Activated B cell treated with CpG ODN at 0.5 μM for 24 hours (primary cell): Measurements from ENCODE around the gene KLLN. TPM values are rescaled to one million over a fixed set of nuclear protein-coding genes. Genes with fewer than 3 reads are reported as not detected.

Source experiments
- ATAC-seq: fragments of 200-7000 bp; cut with Tn5 transposase; one replicate; pipeline ENCODE4 v1.10.0; 2021; ENCODE audit warnings: low read depth, mild to moderate bottlenecking, moderate library complexity
- CTCF ChIA-PET: fragments of 350-600 bp; sonication (Branson Sonifier 250); formaldehyde crosslinking; loops from one replicate; lab custom pipeline; 2021; ENCODE audit warnings: antibody characterized with exemption; lab: Charles Lee
- POLR2A ChIA-PET: fragments of 350-600 bp; sonication (Branson Sonifier 250); formaldehyde crosslinking; loops from one replicate; lab custom pipeline; 2021; ENCODE audit warnings: antibody characterized with exemption; lab: Charles Lee
- DNase-seq: peaks from one replicate; pipeline ENCODE4 v3.0.0; 2022
- H3K27ac Mint-ChIP-seq: one replicate; pipeline ENCODE4 v1.8.0; 2020; ENCODE audit warnings: mixed read lengths
- H3K27me3 Mint-ChIP-seq: one replicate; pipeline ENCODE4 v1.8.0; 2021; ENCODE audit warnings: mixed read lengths
- H3K36me3 Mint-ChIP-seq: one replicate; pipeline ENCODE4 v1.8.0; 2021; ENCODE audit warnings: low read depth, mixed read lengths
- H3K4me1 Mint-ChIP-seq: one replicate; pipeline ENCODE4 v1.8.0; 2021; ENCODE audit warnings: mixed read lengths
- H3K4me3 Mint-ChIP-seq: one replicate; pipeline ENCODE4 v1.8.0; 2020; ENCODE audit warnings: mild to moderate bottlenecking, mixed read lengths
- H3K9me3 Mint-ChIP-seq: one replicate; pipeline ENCODE4 v1.8.0; 2020; ENCODE audit warnings: mixed read lengths
- intact Hi-C: fragments of 100-400 bp; cut with micrococcal nuclease; formaldehyde crosslinking; loops from one replicate; pipeline ENCODE4 v1.15.1; 2024
- total RNA-seq: library from RNA; stranded (reverse); gene quantifications from 2 replicates; pipeline ENCODE4 v1.2.3, GENCODE V29; 2022
- TF ChIP-seq, protein P1 (sequence below): fragments of 200-600 bp; IDR thresholded peaks from one replicate; pipeline ENCODE4 v1.8.0; 2022; ENCODE audit warnings: antibody characterized with exemption, mild to moderate bottlenecking

KLLN gene
- total RNA-seq, 1 donor from 2014 or later: 2.6 TPM

DNA sequence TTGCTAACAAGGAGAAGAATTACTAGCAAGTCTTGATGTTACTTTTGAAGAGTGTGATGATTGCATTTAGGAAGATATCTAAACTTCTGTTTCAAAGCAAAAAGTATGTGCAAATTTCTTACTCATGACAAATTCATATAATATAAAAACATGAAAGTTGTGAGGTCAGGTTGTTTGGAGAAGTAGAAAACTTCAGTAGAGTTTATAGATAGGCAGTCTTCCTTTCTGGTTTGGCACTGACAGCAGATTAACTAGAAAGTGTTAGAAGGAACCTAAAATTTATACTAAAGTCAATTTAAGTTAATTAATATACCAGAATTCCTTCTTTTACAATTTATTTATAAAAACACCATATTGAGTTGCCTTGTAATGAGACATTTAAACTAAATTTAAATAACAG lies 17.0 kb upstream of the KLLN start:
- Mint-ChIP-seq H3K9me3 (no peaks in the 10 kb centered on the region), H3K4me3 (no peak overlapping the region), H3K36me3 (peaks cover 50% of the 10 kb centered on the region), H3K27me3 (no peaks in the 10 kb centered on the region), H3K27ac (no peak overlapping the region), H3K4me1 (peaks cover 40% of the 10 kb centered on the region)
- TF ChIP-seq, protein P1, sequence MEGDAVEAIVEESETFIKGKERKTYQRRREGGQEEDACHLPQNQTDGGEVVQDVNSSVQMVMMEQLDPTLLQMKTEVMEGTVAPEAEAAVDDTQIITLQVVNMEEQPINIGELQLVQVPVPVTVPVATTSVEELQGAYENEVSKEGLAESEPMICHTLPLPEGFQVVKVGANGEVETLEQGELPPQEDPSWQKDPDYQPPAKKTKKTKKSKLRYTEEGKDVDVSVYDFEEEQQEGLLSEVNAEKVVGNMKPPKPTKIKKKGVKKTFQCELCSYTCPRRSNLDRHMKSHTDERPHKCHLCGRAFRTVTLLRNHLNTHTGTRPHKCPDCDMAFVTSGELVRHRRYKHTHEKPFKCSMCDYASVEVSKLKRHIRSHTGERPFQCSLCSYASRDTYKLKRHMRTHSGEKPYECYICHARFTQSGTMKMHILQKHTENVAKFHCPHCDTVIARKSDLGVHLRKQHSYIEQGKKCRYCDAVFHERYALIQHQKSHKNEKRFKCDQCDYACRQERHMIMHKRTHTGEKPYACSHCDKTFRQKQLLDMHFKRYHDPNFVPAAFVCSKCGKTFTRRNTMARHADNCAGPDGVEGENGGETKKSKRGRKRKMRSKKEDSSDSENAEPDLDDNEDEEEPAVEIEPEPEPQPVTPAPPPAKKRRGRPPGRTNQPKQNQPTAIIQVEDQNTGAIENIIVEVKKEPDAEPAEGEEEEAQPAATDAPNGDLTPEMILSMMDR: no peak
- ChIA-PET CTCF (no interaction called here), POLR2A (no interaction called here)
- intact Hi-C loops: loop anchor here (5.0 kb wide), 1 partner anchor 37 kb away; no protein-coding TSS in a partner anchor
- DNase-seq: no peak
- ATAC-seq: no peak

DNA sequence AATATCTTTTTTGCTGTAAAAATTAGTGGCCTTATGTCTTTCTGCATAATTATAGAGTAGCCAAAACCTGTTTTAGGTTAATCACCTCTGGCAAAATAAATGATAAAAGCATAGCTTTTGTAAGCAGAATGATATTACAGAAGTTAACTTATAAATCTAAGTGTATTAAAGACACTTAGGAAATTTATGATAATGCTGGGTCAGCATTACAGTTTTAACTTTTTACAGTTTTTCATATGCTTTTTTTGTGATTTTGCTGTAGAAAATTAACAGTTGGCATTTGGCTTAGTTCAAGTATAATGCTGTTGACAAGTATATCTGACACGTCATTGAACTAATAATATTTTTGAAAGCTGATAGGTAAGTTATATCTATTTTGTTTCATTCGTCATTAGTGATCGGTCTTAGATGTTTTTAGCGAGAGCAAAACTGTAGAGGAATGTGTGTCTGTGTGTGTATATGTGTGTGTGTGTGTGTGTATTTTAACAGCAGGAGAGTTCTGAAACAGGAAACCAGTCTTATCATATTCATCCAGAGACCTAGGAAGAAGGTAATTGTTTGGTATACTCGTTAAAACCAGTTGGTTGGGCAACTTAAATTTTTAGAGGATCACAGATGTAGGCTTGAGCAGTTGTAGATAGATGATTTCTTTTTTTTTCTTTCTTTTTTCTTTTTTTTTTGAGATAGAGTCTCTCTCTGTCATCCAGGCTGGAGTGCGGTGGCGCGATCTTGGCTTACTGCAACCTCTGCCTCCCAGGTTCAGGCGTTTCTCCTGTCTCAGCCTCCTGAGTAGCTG lies 15.5 kb upstream of the KLLN start:
- ATAC-seq (no peak), DNase-seq (no peak)
- H3K36me3 Mint-ChIP-seq: peaks cover 51% of the 10 kb centered on the region
- H3K4me1 Mint-ChIP-seq: peaks cover 53% of the 10 kb centered on the region
- TF ChIP-seq, protein P1: no peak
- ChIA-PET POLR2A (interaction anchor here (0.9 kb wide), 1 partner anchor 615 kb away, joined by 3 read pairs; no protein-coding TSS in a partner anchor), CTCF (no interaction called here)
- H3K9me3 Mint-ChIP-seq: no peaks in the 10 kb centered on the region
- intact Hi-C loops: no loop called here
- no peaks in the 10 kb centered on the region for H3K27me3 Mint-ChIP-seq
- peak overlapping the region; percentile 10 for H3K27ac Mint-ChIP-seq
- no peak overlapping the region for H3K4me3 Mint-ChIP-seq

DNA sequence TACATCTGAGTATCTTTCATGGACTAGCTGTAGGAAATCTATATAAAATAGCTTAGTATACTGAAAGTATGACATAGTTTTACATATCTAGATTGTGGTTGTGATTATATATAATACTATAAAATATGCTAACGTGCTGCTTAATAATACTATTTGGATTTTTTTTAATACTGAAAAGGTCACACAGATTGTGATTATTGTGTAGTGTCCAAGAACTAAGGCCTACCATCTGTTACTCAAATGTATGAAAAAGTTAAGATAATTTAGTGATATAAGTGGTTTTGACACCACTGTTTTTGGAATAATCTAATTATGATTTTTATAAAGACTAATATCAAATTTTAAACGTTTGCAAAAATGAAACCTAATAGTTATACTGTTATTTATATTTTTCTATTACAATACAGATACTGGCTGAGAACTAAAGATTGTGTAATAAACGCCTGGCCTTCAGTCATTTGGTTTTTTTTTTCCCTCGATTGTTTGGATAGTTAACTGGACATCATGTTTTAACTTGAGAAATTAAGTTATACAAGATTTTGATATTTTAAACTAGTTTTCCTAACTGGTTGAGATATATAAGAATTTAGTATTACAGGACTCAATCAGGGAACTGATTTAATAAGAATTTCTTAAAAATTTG lies 12.7 kb upstream of the KLLN start:
- DNase-seq: no peak
- Mint-ChIP-seq H3K4me3 (no peak overlapping the region), H3K27ac (no peak overlapping the region), H3K4me1 (peaks cover 63% of the 10 kb centered on the region), H3K9me3 (no peaks in the 10 kb centered on the region), H3K36me3 (peaks cover 52% of the 10 kb centered on the region), H3K27me3 (no peaks in the 10 kb centered on the region)
- TF ChIP-seq, protein P1: no peak
- ATAC-seq: no peak
- intact Hi-C loops: loop anchor here (1.0 to 2.0 kb wide), 3 partner anchors 8 to 15 kb away; no protein-coding TSS in a partner anchor
- CTCF ChIA-PET: no interaction called here
- POLR2A ChIA-PET: interaction anchor here (1.1 kb wide), 1 partner anchor 13 kb away, joined by 4 read pairs; the partner anchor contains the start of genes KLLN and PTEN

DNA sequence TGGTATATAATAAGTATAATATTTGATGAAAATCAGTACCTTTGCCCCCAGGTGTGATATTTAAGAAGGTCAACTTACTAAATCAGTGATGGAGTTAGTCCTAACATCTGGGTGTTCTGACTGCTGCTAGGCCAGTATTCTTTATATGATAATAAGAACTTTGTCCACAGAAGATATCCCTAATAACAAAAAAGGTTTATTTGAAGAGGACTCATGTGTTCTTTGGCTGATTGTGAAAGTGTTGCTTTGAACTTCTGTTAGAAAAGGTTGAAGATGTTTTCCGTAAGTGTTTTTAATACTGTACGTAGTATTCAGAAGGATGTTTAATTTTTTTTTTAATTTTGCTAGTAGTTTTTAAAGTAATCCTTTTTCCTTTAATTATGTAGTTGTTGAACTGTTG lies 10.3 kb upstream of the KLLN start:
- intact Hi-C loops: loop anchor here (2.0 to 5.0 kb wide), 2 partner anchors 17 to 34 kb away; no protein-coding TSS in a partner anchor
- Mint-ChIP-seq H3K4me3 (no peak overlapping the region), H3K9me3 (no peaks in the 10 kb centered on the region), H3K4me1 (peaks cover 71% of the 10 kb centered on the region), H3K27ac (no peak overlapping the region), H3K27me3 (no peaks in the 10 kb centered on the region), H3K36me3 (peaks cover 42% of the 10 kb centered on the region)
- no peak for DNase-seq
- no peak for ATAC-seq
- ChIA-PET CTCF (no interaction called here), POLR2A (interaction anchor here (3.5 kb wide), 1 partner anchor 11 kb away, joined by 27 read pairs; the partner anchor contains the start of genes KLLN and PTEN)
- TF ChIP-seq, protein P1: no peak

DNA sequence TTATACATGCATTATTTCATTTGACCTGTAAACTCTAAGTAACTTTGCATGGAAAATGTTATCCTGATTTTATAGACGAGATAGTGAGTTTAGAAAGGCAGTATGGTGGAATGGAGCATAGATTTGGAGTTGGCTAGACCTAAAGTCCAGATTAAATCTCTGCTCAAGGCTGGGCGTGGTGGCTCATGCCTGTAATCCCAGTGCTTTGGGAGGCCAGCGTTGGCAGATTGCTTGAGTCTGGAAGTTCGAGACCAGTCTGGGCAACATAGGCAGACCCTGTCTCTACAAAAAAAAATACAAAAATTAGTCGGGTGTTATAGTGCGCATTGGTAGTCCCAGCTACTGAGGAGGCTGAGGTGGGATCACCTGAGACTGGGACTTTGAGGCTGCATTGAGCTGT lies 9.5 kb upstream of the KLLN start:
- no peak for ATAC-seq
- TF ChIP-seq, protein P1: no peak
- H3K4me3 Mint-ChIP-seq: no peak overlapping the region
- POLR2A ChIA-PET: interaction anchor here (0.6 to 3.5 kb wide), 3 partner anchors 11 to 228 kb away, joined by 4 to 27 read pairs (median 5); partner anchors contain the start of genes KLLN and PTEN
- H3K36me3 Mint-ChIP-seq: peaks cover 43% of the 10 kb centered on the region
- intact Hi-C loops: loop anchor here (5.0 kb wide), 1 partner anchor 34 kb away; no protein-coding TSS in a partner anchor
- no peaks in the 10 kb centered on the region for H3K27me3 Mint-ChIP-seq
- H3K9me3 Mint-ChIP-seq: no peaks in the 10 kb centered on the region
- CTCF ChIA-PET: no interaction called here
- no peak overlapping the region for H3K27ac Mint-ChIP-seq
- no peak for DNase-seq
- peaks cover 77% of the 10 kb centered on the region for H3K4me1 Mint-ChIP-seq
